KMS-11 (cell line): ENCODE data around the gene NRCAM.

Experiments
- H2AFZ ChIP-seq: fragments of 200-600 bp; sonication (generic); 2 replicates; pipeline ENCODE4 v1.6.1; 2016; ENCODE audit warnings: antibody characterized with exemption, mixed run types, low read depth
- H3K27ac ChIP-seq: fragments of 200-600 bp; sonication (generic); 2 replicates; pipeline ENCODE4 v1.6.1; 2016; ENCODE audit warnings: mild to moderate bottlenecking, mixed run types
- H3K27me3 ChIP-seq: fragments of 200-600 bp; sonication (generic); 2 replicates; pipeline ENCODE4 v1.6.1; 2017; ENCODE audit warnings: mild to moderate bottlenecking, low read depth, mixed run types, moderate library complexity; ENCODE audit not compliant: insufficient read depth
- H3K36me3 ChIP-seq: fragments of 200-600 bp; sonication (generic); 2 replicates; pipeline ENCODE4 v1.6.1; 2017; ENCODE audit warnings: mild to moderate bottlenecking, mixed run types; ENCODE audit not compliant: insufficient read depth
- H3K4me1 ChIP-seq: fragments of 200-600 bp; sonication (generic); 2 replicates; pipeline ENCODE4 v1.6.1; 2016; ENCODE audit warnings: mild to moderate bottlenecking, low read depth, mixed run types; ENCODE audit not compliant: poor library complexity, severe bottlenecking
- H3K4me2 ChIP-seq: fragments of 200-600 bp; sonication (generic); 2 replicates; pipeline ENCODE4 v1.7.0; 2016; ENCODE audit warnings: mild to moderate bottlenecking, mixed run types
- H3K4me3 ChIP-seq: fragments of 200-600 bp; sonication (generic); IDR thresholded peaks from 2 replicates; pipeline ENCODE4 v1.6.1; 2017; ENCODE audit warnings: low read depth, low read length, mixed read lengths; ENCODE audit not compliant: insufficient read depth
- H3K79me2 ChIP-seq: fragments of 200-600 bp; sonication (generic); 2 replicates; pipeline ENCODE4 v1.6.1; 2016; ENCODE audit warnings: low read depth, mixed run types; ENCODE audit not compliant: insufficient read depth
- H3K9ac ChIP-seq: fragments of 200-600 bp; sonication (generic); 2 replicates; pipeline ENCODE4 v1.6.1; 2016; ENCODE audit warnings: mild to moderate bottlenecking, mixed run types
- H4K20me1 ChIP-seq: fragments of 200-600 bp; sonication (generic); 2 replicates; pipeline ENCODE4 v1.6.1; 2016; ENCODE audit warnings: mild to moderate bottlenecking, mixed run types; ENCODE audit not compliant: insufficient read depth
- CTCF ChIP-seq: fragments of 200-600 bp; sonication (generic); conservative IDR thresholded peaks from 2 replicates; pipeline ENCODE4 v1.6.1; 2017; ENCODE audit warnings: low read depth, mild to moderate bottlenecking, antibody characterized with exemption, low read length, moderate library complexity, mixed read lengths

Gene NRCAM

GRCh38 chr7:108487646-108488045, 31.4 kb upstream of the NRCAM start:
- H3K36me3 ChIP-seq: no peaks in the 10 kb centered on the region

GRCh38 chr7:108486291-108486966, 30.2 kb upstream of the NRCAM start:
- Histone ChIP-seq H3K27me3 (no peaks in the 10 kb centered on the region), H3K9ac (no peak overlapping the region), H2AFZ (no peak overlapping the region), H3K36me3 (no peaks in the 10 kb centered on the region), H4K20me1 (no peaks in the 10 kb centered on the region), H3K79me2 (no peaks in the 10 kb centered on the region), H3K4me1 (peaks cover 2% of the 10 kb centered on the region), H3K27ac (no peak overlapping the region), H3K4me3 (no peak overlapping the region), H3K4me2 (no peak overlapping the region)
- TF ChIP-seq CTCF: no peak

More at GRCh38 chr7:108487646-108488045, 31.4 kb upstream of the NRCAM start:
- Histone ChIP-seq H3K27me3 (no peaks in the 10 kb centered on the region), H3K4me2 (no peak overlapping the region), H2AFZ (no peak overlapping the region), H3K4me3 (no peak overlapping the region), H3K9ac (no peak overlapping the region), H3K79me2 (no peaks in the 10 kb centered on the region), H3K27ac (no peak overlapping the region), H4K20me1 (no peaks in the 10 kb centered on the region), H3K4me1 (peaks cover 14% of the 10 kb centered on the region)
- TF ChIP-seq CTCF: no peak

- Histone ChIP-seq H3K4me3 (no peak overlapping the region), H3K9ac (no peak overlapping the region), H3K27me3 (no peaks in the 10 kb centered on the region), H3K36me3 (no peaks in the 10 kb centered on the region), H2AFZ (no peak overlapping the region), H3K27ac (no peak overlapping the region), H3K79me2 (no peaks in the 10 kb centered on the region), H3K4me1 (no peaks in the 10 kb centered on the region), H3K4me2 (no peak overlapping the region), H4K20me1 (no peaks in the 10 kb centered on the region)
- no peak for TF ChIP-seq CTCF
Measured at GRCh38 chr7:108484137-108484536, 27.9 kb upstream of the NRCAM start.

- no peak for TF ChIP-seq CTCF
- Histone ChIP-seq H4K20me1 (no peaks in the 10 kb centered on the region), H3K27me3 (no peaks in the 10 kb centered on the region), H3K4me2 (no peak overlapping the region), H3K9ac (no peak overlapping the region), H3K36me3 (no peaks in the 10 kb centered on the region), H3K27ac (no peak overlapping the region), H3K79me2 (no peaks in the 10 kb centered on the region), H3K4me1 (peaks cover 5% of the 10 kb centered on the region), H3K4me3 (no peak overlapping the region), H2AFZ (no peak overlapping the region)
Measured at GRCh38 chr7:108480311-108480710, 24.1 kb upstream of the NRCAM start.
